B cell (primary cell): ENCODE results near the gene MAP3K4. TPM values are rescaled to one million over a fixed set of nuclear protein-coding genes. Genes with fewer than 3 reads are reported as not detected.

Experiments used
- ATAC-seq: fragments of 200-7000 bp; cut with Tn5 transposase; one replicate; pipeline ENCODE4 v1.10.0; 2021; ENCODE audit warnings: low read depth, mild to moderate bottlenecking, moderate number of reproducible peaks, moderate library complexity
- CTCF ChIA-PET: fragments of 350-600 bp; sonication (Branson Sonifier 250); formaldehyde crosslinking; loops from one replicate; lab custom pipeline; 2021; ENCODE audit warnings: antibody characterized with exemption, inconsistent platforms; lab: Charles Lee
- POLR2A ChIA-PET: fragments of 350-600 bp; sonication (Branson Sonifier 250); formaldehyde crosslinking; loops from one replicate; lab custom pipeline; 2021; ENCODE audit warnings: antibody characterized with exemption; lab: Charles Lee
- DNase-seq: peaks from one replicate; pipeline ENCODE4 v3.0.0; 2013
- H2AFZ ChIP-seq: 2 replicates; pipeline ENCODE4 v1.6.1; 2012; ENCODE audit warnings: mild to moderate bottlenecking, low read depth, low read length; ENCODE audit not compliant: insufficient read depth, poor library complexity, severe bottlenecking
- H3K27ac ChIP-seq, 2 donors: 1 replicate in 1 of 2; 2 replicates in 1 of 2; pipeline ENCODE4 v1.5.1; 2012 to 2013; ENCODE audit warnings: low read length in 2 of 2, mild to moderate bottlenecking in 2 of 2, moderate library complexity in 1 of 2
- H3K27me3 ChIP-seq, 4 experiments: fragments of 200-600 bp in 1 of 4; sonication (generic) in 1 of 4; replicated peaks in 1 of 4; 1 replicate in 2 of 4; 2 replicates in 2 of 4; pipeline versions ENCODE4 v1.6.1 to v1.7.0; 2013 to 2016; ENCODE audit warnings: low read length in 3 of 4, mild to moderate bottlenecking in 2 of 4, mixed read lengths in 1 of 4, moderate library complexity in 1 of 4; ENCODE audit not compliant: insufficient read depth in 4 of 4, control insufficient read depth in 3 of 4; ENCODE audit errors: control extremely low read depth in 1 of 4
- H3K36me3 ChIP-seq, 2 experiments: replicated peaks in 1 of 2; 1 replicate in 1 of 2; 2 replicates in 1 of 2; pipeline versions ENCODE4 v1.6.1 to v1.7.1; 2013; ENCODE audit warnings: low read length in 1 of 2; ENCODE audit not compliant: insufficient read depth in 2 of 2, control insufficient read depth in 1 of 2; ENCODE audit errors: control extremely low read depth in 1 of 2, extremely low read depth in 1 of 2
- H3K4me1 ChIP-seq, 2 donors: fragments of 200-600 bp in 1 of 2; sonication (generic) in 1 of 2; 1 replicate in 1 of 2; 2 replicates in 1 of 2; pipeline versions ENCODE4 v1.5.1 to v1.6.1; 2013 to 2017; ENCODE audit warnings: low read length in 2 of 2; ENCODE audit not compliant: control insufficient read depth in 2 of 2, insufficient read depth in 2 of 2
- H3K4me2 ChIP-seq: replicated peaks from 2 replicates; pipeline ENCODE3; 2012; ENCODE audit warnings: mild to moderate bottlenecking, low read depth, low read length; ENCODE audit not compliant: poor library complexity, severe bottlenecking
- H3K4me3 ChIP-seq, 5 experiments: fragments of 200-600 bp in 1 of 5; sonication (generic) in 1 of 5; 1 replicate in 3 of 5; 2 replicates in 2 of 5; pipeline versions ENCODE4 v1.5.1 to v1.7.0; 2011 to 2016; ENCODE audit warnings: low read length in 4 of 5, mild to moderate bottlenecking in 4 of 5, low read depth in 2 of 5, control low read depth in 1 of 5, moderate library complexity in 1 of 5; ENCODE audit not compliant: insufficient read depth in 1 of 5; ENCODE audit errors: control extremely low read depth in 1 of 5, extremely low read depth in 1 of 5
- H3K79me2 ChIP-seq: fragments of 200-600 bp; sonication (generic); one replicate; pipeline ENCODE4 v1.6.0; 2016; ENCODE audit warnings: low read length; ENCODE audit not compliant: control insufficient read depth, insufficient read depth
- H3K9ac ChIP-seq: fragments of 200-600 bp; sonication (generic); 2 replicates; pipeline ENCODE4 v1.6.1; 2017; ENCODE audit warnings: mild to moderate bottlenecking, low read length, moderate library complexity
- H3K9me3 ChIP-seq, 3 donors: one replicate each; pipeline versions ENCODE4 v1.6.1 to v1.7.1; 2013; ENCODE audit warnings: low read length in 2 of 3; ENCODE audit not compliant: control insufficient read depth in 2 of 3, insufficient read depth in 1 of 3; ENCODE audit errors: control extremely low read depth in 1 of 3
- H4K20me1 ChIP-seq: 2 replicates; pipeline ENCODE4 v1.6.0; 2012; ENCODE audit warnings: mild to moderate bottlenecking, low read length; ENCODE audit not compliant: insufficient read depth, control insufficient read depth, poor library complexity, severe bottlenecking
- H3K27ac Mint-ChIP-seq: one replicate; pipeline ENCODE4 v1.8.0; 2021; ENCODE audit warnings: mixed read lengths
- H3K27me3 Mint-ChIP-seq: one replicate; pipeline ENCODE4 v1.8.0; 2021; ENCODE audit warnings: mixed read lengths
- H3K4me1 Mint-ChIP-seq: one replicate; pipeline ENCODE4 v1.8.0; 2021; ENCODE audit warnings: mixed read lengths
- H3K4me3 Mint-ChIP-seq: one replicate; pipeline ENCODE4 v1.8.0; 2021; ENCODE audit warnings: mixed read lengths
- H3K9me3 Mint-ChIP-seq: one replicate; pipeline ENCODE4 v1.8.0; 2022; ENCODE audit warnings: mixed read lengths; ENCODE audit not compliant: insufficient read depth
- CTCF ChIP-seq: fragments of 200-600 bp; IDR thresholded peaks from one replicate; pipeline ENCODE4 v1.8.0; 2022; ENCODE audit warnings: antibody characterized with exemption, mild to moderate bottlenecking
- EZH2 ChIP-seq: IDR thresholded peaks from 2 replicates; pipeline ENCODE4 v1.6.1; 2012; ENCODE audit warnings: borderline replicate concordance, low read depth, mild to moderate bottlenecking, moderate library complexity, low read length; ENCODE audit not compliant: insufficient read depth, poor library complexity, severe bottlenecking
- whole genome bisulfite sequencing: methylation state at CpG from one replicate; pipeline ENCODE4 v1.1.5; 2013; ENCODE audit warnings: missing lambda C conversion rate; ENCODE audit not compliant: insufficient coverage; 5-methylcytosine and 5-hydroxymethylcytosine counted together
- intact Hi-C: fragments of 100-400 bp; cut with micrococcal nuclease; formaldehyde crosslinking; loops from one replicate; pipeline ENCODE4 v1.10.0; 2022
- polyA plus RNA-seq: library from polyadenylated mRNA; depleted of rRNA; stranded (reverse); fragments of >200 nt; gene quantifications from 2 replicates; pipeline ENCODE4 v1.2.3, GENCODE V29; 2012
- total RNA-seq, 2 donors: library from RNA; stranded (reverse); fragments of 120-200 nt in 1 of 2; gene quantifications; 1 replicate in 1 of 2; 2 replicates in 1 of 2; pipeline versions ENCODE4 v1.2.3 to v1.2.4, GENCODE V29; 2013 to 2022

Gene MAP3K4
- total and polyA plus RNA-seq, 2 donors (not counting 1 experiment from before 2014, with no cell fraction given), result 24.4 to 105 TPM

DNA sequence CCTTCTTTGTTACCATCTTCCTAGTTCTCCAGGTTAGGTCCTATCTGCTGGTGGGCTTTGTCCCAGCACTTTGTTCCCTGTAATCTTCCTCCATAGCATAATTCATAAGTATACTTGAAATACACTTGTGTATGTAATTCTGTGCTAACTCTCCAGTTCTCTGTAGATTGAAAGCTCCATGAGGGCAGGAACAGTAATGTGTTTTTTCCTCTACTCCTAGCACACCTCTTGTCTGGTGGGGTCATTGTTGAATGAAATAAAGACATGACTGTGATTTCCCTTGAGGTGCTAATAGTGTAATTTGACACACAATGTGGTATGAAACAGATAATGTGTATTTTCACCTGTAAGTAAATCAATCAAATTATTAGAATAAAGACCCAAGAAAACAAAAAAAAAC is 30.0 kb downstream of the MAP3K4 start:
- POLR2A ChIA-PET, result no interaction called here
- Mint-ChIP-seq H3K27me3 (no peaks in the 10 kb centered on the region), H3K4me1 (peaks cover 21% of the 10 kb centered on the region), H3K4me3 (no peak overlapping the region), H3K9me3 (no peaks in the 10 kb centered on the region), H3K27ac (no peak overlapping the region)
- Histone ChIP-seq H3K9me3 (no peaks in the 10 kb centered on the region), H3K27ac (no peak overlapping the region), H3K9ac (no peak overlapping the region), H3K4me2 (no peak overlapping the region), H3K4me1 (no peaks in the 10 kb centered on the region), H3K36me3 (peaks cover 0 to 9% of the 10 kb centered on the region in 2 experiments), H3K27me3 (no peaks in the 10 kb centered on the region), H3K79me2 (peaks cover 62% of the 10 kb centered on the region), H3K4me3 (no peak overlapping the region), H4K20me1 (peaks cover 51% of the 10 kb centered on the region), H2AFZ (no peak overlapping the region)
- TF ChIP-seq EZH2, result no peak
- DNase-seq, result no peak
- no peak for ATAC-seq
- CTCF ChIA-PET, result no interaction called here
- intact Hi-C loops, result no loop called here

DNA sequence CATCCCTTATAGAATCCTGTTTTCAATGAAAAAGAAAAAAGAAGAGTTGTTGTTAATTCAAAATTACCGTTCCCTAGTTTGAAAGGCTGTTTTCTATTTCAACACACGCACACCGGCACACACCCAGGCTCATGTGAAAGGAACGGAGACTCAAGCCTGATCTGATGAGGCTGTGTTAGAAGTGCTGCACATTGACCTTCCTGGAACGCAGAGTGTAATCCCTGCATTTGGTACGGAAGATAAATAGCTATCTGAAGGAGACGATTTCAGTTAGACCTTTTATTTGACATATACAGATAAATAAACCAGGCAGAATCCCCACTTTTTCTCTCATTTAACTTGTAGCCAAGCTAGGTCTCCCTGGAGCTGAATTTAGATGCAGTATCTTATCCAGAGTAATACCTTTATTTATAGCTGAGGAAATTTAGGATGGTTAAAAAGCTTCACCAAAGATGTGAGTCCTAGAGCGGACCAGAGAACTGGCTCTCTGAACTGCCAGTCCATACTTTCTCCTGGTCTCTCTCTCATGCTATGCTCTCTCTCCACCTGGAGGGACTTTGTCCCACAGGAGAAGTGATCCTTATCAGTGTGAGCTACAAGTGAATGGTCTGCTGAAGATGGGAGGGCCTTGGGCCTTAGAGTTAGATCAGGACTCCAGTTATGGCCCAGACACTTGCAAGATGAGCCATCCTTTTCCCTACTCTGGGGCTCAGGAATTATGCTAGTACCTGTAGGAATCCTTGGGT is 30.6 kb downstream of the MAP3K4 start:
- peaks cover 22% of the 10 kb centered on the region for H3K4me1 Mint-ChIP-seq
- intact Hi-C loops, result no loop called here
- H3K9me3 Mint-ChIP-seq, result no peaks in the 10 kb centered on the region
- H3K27ac Mint-ChIP-seq, result no peak overlapping the region
- Histone ChIP-seq H3K27me3 (no peaks in the 10 kb centered on the region), H3K4me2 (no peak overlapping the region), H3K4me1 (no peaks in the 10 kb centered on the region), H3K79me2 (peaks cover 59% of the 10 kb centered on the region), H4K20me1 (peaks cover 53% of the 10 kb centered on the region), H3K9ac (no peak overlapping the region), H3K36me3 (peaks cover 0 to 9% of the 10 kb centered on the region in 2 experiments), H3K9me3 (no peaks in the 10 kb centered on the region), H2AFZ (no peak overlapping the region), H3K27ac (no peak overlapping the region), H3K4me3 (no peak overlapping the region)
- ChIA-PET CTCF (no interaction called here), POLR2A (no interaction called here)
- TF ChIP-seq EZH2 (no peak), CTCF (no peak)
- H3K27me3 Mint-ChIP-seq, result no peaks in the 10 kb centered on the region
- DNase-seq, result no peak
- ATAC-seq, result no peak
- no peak overlapping the region for H3K4me3 Mint-ChIP-seq
- WGBS, result 100% methylated on average over 4 of the region's 8 CpGs
